DOHH2 (cell line): ENCODE data around the gene HOXD10.

Source experiments
- CTCF ChIP-seq: fragments of 200-600 bp; sonication (generic); IDR thresholded peaks from one replicate; pipeline ENCODE4 v1.5.1; 2014; ENCODE audit warnings: antibody characterized with exemption, mild to moderate bottlenecking, low read depth, low read length; ENCODE audit not compliant: poor library complexity, severe bottlenecking
- EZH2phosphoT487 ChIP-seq: fragments of 200-600 bp; sonication (generic); IDR thresholded peaks from 2 replicates; pipeline ENCODE4 v1.6.1; 2017; ENCODE audit warnings: borderline replicate concordance, mild to moderate bottlenecking, antibody characterized with exemption, low read length, moderate library complexity, mixed read lengths

- TF ChIP-seq CTCF (no peak), EZH2phosphoT487 (0 out of 2 replicates have a peak, but pooled peaks have one; percentile 39)
These were observed 23.3 kb upstream of the HOXD10 start for GRCh38 chr2:176093145-176093897.
